Activated naive CD4-positive, alpha-beta T cell treated with anti-CD3 and anti-CD28 coated beads, Interleukin-2, amount 50 U/mL, for 16 hours (primary cell): ENCODE measurements around the gene THAP4.
A peak's percentile ranks its signal among the peaks of the same experiment; 100 is the strongest.
"Not testable (repeated sequence)": the region's sequence is repeated elsewhere in the genome, so short reads cannot be mapped to it uniquely, and the experiment has no call there.

Source experiments
- DNase-seq: peaks from one replicate; pipeline ENCODE4 v3.0.0-alpha.2; 2020

Gene THAP4

GRCh38 chr2:241609859-241610793 lies 26.8 kb downstream of the THAP4 start:
- peak; percentile 93 for DNase-seq

GRCh38 chr2:241608881-241609280 lies 28.1 kb downstream of the THAP4 start:
- no peak for DNase-seq

DNA sequence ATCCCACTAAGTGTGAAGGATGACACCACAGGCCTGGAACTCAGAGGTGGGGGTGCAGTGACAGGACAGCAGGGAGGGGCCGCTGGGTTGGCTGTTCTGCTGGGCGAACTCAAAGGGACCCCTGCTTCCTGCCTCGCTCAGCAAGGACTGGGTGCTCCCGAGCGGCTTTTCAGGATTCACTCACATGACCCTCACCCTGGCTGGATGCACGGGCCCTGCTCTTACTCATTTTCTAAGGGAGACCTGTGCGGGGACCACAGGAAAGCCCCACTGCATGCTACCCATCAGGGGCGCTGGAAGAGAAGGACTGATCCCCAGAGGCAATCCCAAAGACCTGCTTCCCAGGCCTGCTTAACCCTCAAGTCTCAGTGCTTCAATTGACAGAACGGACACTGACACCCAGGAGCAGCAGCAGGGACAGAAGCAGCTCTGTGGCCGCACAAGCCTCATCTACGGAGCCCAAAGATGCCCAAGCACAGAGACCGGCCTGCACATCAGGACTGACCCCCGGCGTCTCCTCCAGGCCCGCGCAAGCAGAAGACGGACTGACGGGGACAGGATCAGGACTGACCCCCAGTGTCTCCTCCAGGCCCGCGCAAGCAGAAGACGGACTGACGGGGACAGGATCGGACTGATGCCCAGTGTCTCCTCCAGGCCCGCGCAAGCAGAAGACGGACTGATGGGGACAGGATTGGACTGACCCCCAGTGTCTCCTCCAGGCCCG lies 29.6 kb downstream of the THAP4 start:
- no peak for DNase-seq

GRCh38 chr2:241606186-241606585 lies 30.8 kb downstream of the THAP4 start:
- DNase-seq: no peak

GRCh38 chr2:241603686-241604085 lies 33.3 kb downstream of the THAP4 start:
- DNase-seq: no peak

- DNase-seq: no peak
Observed at GRCh38 chr2:241602720-241603119, 34.2 kb downstream of the THAP4 start.

- no peak for DNase-seq
Observed at GRCh38 chr2:241601841-241602240, 35.1 kb downstream of the THAP4 start.

GRCh38 chr2:241599615-241600014 lies 37.3 kb downstream of the THAP4 start:
- no peak for DNase-seq

GRCh38 chr2:241598487-241598886 lies 38.5 kb downstream of the THAP4 start:
- DNase-seq: no peak

DNA sequence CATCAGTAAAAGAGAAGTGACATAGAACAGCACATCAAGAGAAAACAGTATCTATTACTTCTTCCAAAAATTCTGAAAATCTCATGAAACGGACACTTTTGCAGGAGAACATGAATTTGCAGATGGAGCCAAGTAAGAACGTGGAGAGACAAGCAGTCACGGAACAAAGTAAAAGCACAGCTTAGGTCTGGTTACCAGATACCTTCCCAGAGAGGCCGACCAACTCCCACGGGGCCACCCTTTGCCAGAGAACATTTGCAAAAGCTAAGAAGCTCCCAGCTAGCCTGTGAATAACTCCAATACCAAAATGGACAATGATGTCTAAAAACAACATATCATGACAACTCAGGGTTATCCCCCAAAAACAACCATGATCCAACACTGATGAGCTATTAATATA lies 38.9 kb downstream of the THAP4 start:
- no peak for DNase-seq

GRCh38 chr2:241597561-241597960 lies 39.4 kb downstream of the THAP4 start:
- DNase-seq: no peak

DNA sequence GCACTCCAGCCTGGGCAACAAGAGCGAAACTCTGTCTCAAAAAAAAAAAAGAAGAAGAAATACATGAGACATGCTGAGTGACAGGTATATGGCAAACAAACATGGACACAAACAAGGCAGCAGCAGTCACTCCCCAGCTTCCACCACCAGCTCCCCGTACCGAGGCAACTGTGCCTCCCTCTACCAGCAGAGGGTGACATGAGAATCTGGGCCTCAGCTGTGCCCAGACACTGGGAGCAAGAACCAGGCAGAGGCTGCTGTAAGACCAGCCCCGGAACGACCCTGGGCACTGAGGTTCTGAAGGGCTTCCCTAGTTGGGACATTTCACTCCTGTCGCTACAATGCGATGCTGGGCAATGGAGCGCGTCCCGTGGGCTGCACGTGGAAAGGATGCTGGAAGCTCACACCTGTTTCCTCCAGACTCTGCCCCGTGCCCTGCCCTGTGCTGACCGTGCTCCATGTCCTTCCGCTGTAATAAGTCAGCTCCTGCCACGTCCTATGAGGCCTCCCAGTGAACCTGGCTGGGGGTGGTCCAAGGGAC lies 41.3 kb downstream of the THAP4 start:
- no peak for DNase-seq

- no peak for DNase-seq
Observed at GRCh38 chr2:241593271-241593670, 43.7 kb downstream of the THAP4 start.

DNA sequence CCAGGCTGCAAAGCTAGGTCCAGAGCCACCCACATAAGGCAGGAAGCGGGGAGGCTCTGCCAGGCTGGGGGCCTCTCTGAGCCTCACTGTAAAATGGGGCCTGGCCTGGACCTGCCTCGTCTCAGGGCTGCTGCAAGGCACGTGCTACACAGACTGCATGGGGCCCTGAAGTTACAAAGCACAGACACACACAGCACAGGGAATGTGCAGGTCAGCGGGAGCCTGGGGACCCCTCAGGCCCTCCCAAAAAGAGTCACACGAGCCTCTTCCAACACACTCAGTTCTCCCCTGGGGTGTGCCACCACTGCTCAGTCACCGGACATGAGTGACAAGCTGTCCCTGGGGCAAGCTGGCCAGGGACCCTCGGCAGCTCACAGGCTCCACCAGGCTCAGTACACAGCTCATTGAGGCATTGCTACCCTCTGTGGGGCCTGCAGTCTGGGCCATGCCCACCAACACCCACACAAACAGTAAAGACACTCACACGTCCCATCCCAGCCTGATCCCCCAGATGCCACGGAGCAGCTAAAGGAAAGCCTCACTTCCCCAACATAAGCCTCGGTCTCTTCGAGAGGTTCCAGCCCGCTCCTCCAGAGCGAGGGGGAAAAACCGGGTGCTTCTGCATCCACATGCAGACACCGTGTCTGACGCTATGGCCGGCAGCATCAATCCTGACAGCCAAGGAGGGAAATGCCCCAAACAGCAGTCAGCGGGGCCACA lies 44.7 kb downstream of the THAP4 start:
- DNase-seq: no peak

DNA sequence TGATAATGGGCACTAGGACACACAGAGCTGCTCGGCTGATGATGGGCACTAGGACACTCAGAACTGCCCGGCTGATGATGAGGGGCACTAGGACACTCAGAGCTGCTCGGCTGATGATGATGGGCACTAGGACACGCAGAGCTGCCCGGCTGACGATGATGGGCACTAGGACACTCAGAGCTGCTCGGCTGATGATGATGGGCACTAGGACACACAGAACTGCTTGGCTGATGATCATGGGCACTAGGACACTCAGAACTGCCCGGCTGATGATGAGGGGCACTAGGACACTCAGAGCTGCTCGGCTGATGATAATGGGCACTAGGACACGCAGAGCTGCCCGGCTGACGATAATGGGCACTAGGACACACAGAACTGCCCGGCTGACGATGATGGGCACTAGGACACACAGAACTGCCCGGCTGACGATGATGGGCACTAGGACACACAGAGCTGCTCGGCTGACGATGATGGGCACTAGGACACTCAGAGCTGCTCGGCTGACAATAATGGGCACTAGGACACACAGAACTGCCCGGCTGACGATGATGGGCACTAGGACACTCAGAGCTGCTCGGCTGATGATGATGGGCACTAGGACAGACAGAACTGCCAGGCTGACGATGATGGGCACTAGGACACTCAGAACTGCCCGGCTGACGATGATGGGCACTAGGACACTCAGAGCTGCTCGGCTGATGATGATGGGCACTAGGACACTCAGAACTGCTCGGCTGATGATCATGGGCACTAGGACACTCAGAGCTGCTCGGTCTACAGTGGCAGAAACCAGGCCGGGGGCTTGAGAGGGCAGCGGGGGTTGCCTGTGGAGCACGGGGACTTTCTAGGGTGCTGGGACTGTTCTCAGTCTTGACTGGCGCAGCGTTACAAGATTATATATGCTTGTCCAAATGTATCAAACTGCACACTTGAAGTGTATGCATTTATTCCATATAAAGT lies 46.2 kb downstream of the THAP4 start:
- DNase-seq: not testable (repeated sequence)

DNA sequence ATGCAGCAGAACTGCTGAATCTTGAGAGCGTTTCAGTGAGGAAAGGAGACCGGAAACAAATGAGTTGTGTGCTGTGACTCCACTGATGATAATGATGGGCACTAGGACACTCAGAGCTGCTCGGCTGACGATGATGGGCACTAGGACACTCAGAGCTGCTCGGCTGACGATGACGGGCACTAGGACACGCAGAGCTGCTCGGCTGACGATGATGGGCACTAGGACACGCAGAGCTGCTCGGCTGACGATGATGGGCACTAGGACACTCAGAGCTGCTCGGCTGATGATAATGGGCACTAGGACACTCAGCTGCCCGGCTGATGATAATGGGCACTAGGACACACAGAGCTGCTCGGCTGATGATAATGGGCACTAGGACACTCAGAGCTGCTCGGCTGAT lies 47.1 kb downstream of the THAP4 start:
- DNase-seq: not testable (repeated sequence)

GRCh38 chr2:241586564-241587264 lies 50.2 kb downstream of the THAP4 start:
- no peak for DNase-seq

DNA sequence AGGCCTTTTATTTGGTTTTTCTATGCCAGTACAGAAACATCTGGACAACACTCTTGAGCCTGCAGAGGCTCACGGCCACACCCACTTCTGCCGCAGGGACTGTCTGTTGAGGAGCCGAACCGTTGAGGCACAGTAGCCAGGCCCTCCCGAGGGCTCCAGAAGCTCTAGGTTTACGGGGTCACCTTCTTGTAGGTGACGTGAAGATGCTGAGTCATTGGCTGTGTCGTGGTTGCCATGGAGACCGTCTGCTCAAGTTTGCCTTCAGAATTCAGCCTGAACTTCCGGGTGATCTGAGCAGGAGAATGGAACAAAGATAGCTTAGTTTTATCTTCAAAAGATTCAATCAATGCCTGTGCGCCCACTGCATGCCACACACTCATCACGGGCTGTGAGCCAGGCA lies 52.5 kb downstream of the THAP4 start:
- no peak for DNase-seq

DNA sequence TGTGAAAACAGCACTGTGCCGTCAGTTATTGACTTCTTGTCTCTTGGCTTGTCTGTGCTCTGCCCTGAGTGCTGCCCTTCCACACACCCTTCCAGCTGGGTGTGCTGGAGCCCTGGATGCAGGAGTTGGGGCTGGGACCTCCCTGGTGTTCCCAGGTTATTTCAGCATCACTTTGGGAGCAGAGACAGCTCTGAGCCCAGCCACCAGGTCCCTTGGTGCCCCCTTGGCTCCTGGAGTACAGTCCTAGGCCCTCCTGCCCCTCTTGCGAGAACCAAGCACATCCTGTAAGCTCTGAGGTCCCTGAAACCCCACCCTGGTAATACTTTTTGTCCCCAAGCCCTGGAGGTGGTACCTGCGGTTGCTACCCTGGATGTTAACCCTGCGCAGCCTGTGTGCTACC lies 54.2 kb downstream of the THAP4 start:
- no peak for DNase-seq

DNA sequence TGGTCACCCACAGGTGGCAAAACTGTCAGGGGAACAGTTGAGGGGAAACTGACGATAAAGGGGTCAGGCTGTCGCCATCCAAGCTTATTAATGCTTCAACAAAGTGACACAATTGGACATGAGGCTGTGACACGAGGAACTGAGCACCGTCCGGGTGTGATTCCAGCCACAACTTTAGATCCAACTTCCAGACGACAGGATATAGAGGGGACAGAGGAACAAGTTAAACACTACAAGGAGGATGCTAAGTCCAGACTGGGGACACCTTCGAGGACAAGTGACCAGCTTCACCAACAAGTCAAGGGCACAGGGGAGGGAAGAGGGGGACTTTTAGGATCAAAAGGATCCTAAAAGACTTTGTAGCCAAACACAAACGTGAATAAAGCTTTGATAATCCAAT lies 54.6 kb downstream of the THAP4 start:
- no peak for DNase-seq

DNA sequence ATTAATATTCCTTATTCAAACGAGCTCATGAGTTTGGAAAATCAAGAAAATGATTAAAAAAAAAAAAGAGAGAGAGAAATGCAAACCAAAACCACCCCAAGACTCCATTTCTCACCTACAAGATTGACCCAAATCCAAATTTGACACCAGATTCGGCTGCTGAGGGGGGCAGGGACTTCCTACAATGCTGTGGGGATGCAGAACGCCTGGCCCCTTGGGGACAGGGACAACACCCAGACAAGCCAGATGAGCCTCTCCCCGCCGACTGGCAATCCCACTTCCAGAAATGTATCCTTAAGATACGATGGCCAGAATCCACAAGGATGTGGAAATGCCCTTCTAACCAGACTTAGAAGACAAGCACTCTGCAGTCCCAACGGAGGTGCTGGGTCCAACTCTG lies 57.7 kb downstream of the THAP4 start:
- no peak for DNase-seq
